Hepatocyte (in vitro differentiated cells): ENCODE results near the gene CDK15. TPM values are rescaled to one million over a fixed set of nuclear protein-coding genes. Genes with fewer than 3 reads are reported as not detected.

Experiments
- polyA plus RNA-seq: library from polyadenylated mRNA; unstranded; fragments of >200 nt; fragmentation: Nextera tagmentation; extraction: Ambion mirVana; gene quantifications from 2 replicates; pipeline ENCODE4 v1.2.1, GENCODE V29; 2016
- small RNA-seq: library from RNA; depleted of rRNA; stranded (forward); fragments of <200 nt; gene quantifications from one replicate; pipeline ENCODE3, GENCODE V24; 2014
- total RNA-seq: library from RNA; depleted of rRNA; stranded (reverse); fragments of >200 nt; gene quantifications from 2 replicates; pipeline ENCODE4 v1.2.3, GENCODE V29; 2014

Gene CDK15
- total and polyA plus RNA-seq, 2 experiments from 2014 or later = 0.17 to 4.0 TPM

Small RNA genes lying within 50 kb of the gene (small RNA-seq; reads per million reads assigned to genes)
- not detected for gene RF00019
- not detected for gene RNU6-440P
- not detected for gene UBE2V1P11

Other genes starting within 250 kb of the CDK15 start
- gene TMEM237, start 163.0 kb upstream of the CDK15 start, total RNA-seq = 33.2 and 33.6 TPM in 2 replicates
- gene TMEM237, start 163.0 kb upstream of the CDK15 start, polyA plus RNA-seq = 26.9 TPM in 2 replicates
- gene MPP4, start 107.9 kb upstream of the CDK15 start, total RNA-seq = 0.77 TPM in 1 of 2 replicates, not detected in the other
- 0.19 TPM in 1 of 2 replicates, not detected in the other for gene MPP4, start 107.9 kb upstream of the CDK15 start, polyA plus RNA-seq
- 32.6 and 34.9 TPM in 2 replicates for gene ALS2, start 25.6 kb upstream of the CDK15 start, total RNA-seq
- 10.7 and 11.6 TPM in 2 replicates for gene ALS2, start 25.6 kb upstream of the CDK15 start, polyA plus RNA-seq
- 28.3 and 31.2 TPM in 2 replicates for gene FZD7, start 227.3 kb downstream of the CDK15 start, total RNA-seq
- 13.4 and 15.4 TPM in 2 replicates for gene FZD7, start 227.3 kb downstream of the CDK15 start, polyA plus RNA-seq